Measurements from ENCODE around the gene TRIML1.
"Not testable (repeated sequence)": the region's sequence is repeated elsewhere in the genome, so short reads cannot be mapped to it uniquely, and the experiment has no call there.

Gene TRIML1

DNA sequence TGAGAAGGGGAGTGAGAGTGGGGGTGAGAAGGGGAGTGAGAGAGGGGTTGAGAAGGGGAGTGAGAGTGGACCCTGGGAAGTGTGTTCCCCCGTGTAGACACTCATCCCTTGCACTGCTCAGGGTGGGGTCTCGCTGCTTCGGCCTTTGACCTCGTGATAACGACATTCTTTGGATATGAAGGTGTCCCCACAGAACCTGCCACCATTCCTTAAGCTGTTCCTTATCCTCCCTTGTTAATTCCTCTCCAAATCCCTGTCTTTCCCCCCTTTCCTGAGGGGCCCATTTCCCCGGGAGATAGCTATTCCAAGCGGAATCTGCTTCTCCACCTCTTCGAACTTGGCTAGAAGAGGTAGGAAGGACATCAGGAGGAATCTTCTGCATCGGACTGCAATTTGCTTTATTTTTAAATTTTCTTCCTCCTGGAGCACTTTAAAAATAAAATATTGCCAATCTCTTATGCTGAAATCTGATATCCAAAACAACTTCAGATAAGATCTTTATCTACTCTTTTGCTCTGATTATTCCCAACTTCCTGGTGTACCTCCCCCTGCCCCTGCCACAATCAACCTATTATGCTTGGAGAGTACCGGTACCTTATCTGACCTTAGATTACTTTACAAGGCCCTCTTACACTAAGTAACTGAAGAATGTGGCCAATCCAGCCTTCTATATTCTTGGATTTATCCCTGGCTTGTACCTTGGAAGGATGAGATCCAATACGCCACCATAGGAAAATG lies 15.6 kb downstream of the TRIML1 start:
- DNase-seq, result no peak

DNA sequence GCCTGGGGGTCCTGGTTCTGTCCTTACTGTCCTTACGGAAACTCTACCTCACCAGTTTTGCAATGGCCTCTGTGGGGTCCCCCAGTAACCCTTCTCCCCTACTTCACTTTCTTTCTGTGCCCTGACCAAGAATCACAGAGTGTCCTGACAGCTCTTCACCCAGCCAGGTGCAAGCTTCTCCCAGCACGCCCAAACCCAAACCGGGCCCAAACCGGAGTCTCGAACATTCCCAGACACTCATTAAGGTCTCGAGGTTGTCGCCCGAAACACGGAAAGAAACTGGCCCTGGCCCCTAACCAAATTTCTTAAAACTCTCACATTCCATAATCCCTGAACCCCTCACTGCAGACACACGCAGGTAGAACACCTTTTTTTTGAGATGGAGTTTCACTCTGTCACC lies 19.1 kb downstream of the TRIML1 start:
- no peak for DNase-seq

DNA sequence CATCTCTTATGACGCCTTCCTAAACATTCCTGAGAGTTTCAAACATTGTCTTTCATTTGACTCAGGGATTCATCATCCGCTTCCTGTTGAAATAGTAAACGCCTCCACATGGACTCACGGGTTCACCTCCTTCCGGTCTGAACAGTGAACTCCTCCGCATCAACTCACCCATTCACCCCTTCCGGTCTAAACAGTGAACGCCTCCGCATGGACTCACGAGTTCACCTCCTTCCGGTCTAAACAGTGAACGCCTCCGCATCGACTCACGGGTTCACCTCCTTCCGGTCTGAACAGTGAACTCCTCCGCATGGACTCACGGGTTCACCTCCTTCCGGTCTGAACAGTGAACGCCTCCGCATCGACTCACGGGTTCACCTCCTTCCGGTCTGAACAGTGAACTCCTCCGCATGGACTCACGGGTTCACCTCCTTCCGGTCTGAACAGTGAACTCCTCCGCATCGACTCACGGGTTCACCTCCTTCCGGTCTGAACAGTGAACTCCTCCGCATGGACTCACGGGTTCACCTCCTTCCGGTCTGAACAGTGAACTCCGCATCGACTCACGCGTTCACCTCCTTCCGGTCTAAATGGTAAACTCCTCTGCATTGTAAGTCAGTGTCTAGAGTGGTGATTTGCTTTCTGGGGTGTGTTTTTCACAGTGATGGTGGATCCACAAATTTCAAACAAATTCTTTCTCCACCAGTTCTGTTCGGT lies 20.4 kb downstream of the TRIML1 start:
- DNase-seq, result not testable (repeated sequence)

DNA sequence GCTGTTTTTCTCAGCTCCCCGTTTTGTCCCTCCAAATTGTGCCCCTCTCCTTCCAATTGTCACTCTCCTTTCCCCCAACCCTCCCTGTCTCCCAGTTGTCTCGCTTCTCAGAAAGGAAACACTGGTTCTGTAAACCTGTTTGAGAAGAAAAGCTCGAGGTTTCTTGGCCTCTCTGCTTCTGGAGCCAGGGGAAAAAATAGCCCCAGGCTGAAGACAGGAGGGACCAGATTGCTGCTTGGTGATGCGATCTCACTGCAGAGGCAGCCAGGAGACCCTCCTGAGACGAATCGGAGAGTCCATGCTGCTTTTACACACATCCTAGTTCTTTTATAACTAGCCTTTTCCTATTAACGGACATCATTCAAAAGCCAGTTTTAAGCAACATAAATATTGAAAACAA lies 21.2 kb downstream of the TRIML1 start:
- no peak for DNase-seq

DNA sequence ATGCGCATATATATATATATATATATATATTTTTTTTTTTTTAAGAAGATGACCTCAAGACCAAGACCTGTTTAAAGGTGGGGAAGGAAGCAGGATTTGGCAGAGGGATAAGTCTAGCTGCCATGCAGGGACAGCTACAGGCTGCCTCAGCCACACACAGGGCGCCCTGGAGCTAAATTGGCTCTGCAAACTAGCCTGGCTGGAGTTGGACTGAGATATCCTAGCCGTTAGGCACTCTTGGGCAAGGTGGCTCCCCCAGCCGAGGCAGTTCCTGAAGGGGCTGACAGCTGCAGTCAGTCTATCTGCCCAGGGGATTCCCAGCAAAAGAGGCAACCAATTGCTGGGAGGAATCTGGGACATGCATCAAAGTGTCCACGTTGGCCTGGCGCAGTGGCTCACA lies 21.9 kb downstream of the TRIML1 start:
- no peak for DNase-seq

DNA sequence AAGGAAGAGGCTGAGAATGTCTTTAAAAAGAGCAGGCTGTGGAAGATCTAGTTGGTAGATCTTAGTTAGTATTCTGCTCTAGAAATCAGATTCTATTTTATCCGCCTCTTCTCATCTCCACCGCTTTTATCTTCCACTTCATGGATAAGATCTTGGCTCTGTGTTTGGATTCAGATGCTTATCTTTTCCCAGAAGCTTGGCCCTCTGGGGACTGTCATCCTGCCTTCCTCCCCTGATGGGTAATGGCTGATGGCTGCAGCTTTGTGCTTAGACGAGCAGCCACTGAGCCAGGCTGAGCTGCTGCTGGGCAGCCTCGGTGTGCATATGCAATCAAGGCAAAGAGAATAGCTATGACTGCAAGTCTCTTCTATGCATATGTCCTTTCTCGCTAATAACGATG lies 23.5 kb downstream of the TRIML1 start:
- DNase-seq, result no peak

DNA sequence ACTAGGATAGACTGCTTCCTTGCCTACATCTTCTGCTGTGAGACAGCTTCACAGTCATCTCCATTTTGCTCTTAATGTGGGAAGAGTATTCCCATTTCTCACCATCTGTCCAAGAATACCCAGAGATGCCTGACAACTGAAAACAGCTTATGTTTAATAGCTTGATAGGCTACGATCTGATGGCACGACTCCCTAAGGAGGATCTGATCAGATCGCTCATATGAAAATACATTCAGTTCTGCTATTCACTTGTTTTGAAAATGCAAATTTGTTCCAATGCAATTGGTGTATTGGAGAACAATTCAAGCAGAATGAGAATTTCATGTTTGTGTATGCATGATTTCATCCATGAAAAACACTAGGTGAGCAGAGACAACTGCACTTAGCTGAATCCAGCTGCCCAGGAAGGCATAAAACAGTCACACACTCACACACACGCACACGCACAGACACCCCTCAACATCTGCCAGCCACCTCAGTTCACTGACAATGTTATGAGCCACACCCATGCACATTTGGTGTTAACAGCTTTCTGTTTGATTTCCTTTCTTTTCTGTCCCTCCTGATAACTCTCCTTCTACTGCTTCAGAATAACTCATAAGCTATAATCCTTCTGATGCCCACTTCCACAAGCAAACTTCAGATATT lies 29.6 kb downstream of the TRIML1 start:
- DNase-seq, result no peak

DNA sequence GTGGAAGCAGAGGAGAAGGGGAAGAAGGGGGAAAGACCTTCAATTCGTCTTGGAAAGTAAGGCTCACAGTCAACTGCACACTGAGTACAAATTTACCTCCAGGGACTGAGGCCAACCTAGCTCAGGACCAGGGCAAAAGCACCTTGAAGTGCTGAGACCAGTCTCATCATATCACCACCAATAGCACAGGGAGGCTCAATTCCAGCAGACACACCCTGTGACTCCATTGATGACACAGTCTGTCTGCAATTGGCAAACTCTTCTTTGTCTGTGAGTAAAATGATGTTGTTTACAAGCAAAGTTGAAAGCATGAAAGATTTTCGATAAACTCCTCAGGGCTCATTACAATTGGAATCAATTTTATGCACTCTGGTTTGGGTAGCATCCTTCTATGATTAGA lies 32.3 kb downstream of the TRIML1 start:
- DNase-seq, result no peak

DNA sequence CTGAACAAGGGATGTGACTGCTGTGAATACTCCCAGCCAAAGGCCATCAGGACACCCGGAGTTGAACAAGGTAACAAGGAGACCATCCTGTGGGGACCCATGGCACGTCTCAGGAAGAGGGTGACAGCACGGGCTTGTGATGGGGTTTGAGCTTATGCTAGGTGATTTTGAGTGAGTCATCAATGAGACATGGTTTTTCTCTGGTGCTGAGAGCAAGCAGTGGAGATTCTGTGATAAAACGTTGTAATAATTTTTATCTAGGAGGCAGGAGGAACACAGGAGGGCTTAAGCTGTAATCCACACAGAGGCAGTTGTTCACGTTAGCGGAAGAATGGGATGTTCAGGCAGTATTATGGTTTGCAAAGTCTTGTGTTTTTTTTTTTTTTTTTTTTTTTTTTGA lies 36.0 kb downstream of the TRIML1 start:
- no peak for DNase-seq

DNA sequence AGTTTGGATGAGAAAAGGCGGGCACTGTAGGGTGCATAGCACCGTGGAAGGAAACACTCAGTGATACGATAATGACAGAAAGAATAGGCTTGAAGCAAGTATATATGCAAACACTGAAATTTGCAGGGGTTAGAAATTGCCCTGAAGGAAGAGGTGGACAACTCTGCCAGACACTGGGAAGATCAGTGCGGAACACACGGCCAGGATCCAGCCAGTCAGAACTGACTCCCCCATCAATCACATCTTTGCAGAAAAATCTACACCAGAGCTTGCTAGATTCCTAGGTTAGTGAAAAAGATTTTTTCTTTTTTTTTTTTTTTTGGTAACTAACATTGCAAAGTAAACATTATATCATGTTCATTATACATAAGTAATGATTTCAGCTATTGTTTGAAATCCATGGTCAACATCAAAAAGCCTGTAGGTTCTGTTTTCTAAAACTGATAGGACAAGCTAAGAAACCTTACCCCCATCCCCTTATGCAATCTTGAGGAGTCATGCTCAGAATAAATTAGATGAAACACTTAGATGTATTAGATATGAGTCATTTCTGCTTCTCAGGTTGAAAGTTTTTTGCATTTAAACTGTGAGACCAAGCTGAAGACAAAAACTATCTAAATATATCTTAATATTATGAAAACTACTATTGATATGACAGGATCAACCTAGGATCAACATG lies 38.9 kb downstream of the TRIML1 start:
- DNase-seq, result no peak

DNA sequence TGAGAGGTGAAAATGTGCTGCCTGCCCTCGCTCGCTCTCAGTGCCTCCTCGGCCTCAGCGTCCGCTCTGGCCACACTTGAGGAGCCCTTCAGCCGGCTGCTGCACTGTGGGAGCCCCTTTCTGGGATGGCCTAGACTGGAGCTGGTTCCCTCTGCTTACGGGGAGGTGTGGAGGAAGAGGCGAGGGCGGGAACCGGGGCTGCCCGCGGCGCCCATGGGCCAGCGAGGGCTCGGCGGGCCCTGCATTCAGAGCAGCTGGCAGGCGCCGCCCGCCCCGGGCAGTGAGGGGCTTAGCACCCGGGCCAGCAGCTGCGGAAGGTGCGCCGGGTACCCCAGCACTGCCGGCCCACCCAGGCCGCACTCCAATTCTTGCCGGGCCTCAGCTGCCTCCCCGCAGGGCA lies 39.6 kb downstream of the TRIML1 start:
- DNase-seq, result no peak

DNA sequence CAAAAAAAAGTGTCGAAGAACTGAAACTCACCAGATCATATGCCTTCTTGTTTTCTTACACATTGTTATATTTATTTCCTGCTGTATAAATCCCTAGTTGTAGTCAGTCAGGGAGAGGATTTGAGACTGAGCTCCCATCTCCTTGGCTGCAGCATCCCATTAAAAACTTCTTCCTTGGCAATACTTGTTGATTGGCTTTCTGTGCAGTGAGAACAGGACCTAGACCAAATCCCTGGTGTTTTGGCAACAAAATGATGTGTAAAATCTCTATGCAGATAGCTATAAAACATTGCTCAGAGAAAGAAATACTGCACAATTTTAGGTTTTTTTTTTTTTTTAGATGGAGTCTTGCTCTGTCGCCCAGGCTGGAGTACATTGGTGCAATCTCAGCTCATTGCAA lies 47.9 kb downstream of the TRIML1 start:
- no peak for DNase-seq

DNA sequence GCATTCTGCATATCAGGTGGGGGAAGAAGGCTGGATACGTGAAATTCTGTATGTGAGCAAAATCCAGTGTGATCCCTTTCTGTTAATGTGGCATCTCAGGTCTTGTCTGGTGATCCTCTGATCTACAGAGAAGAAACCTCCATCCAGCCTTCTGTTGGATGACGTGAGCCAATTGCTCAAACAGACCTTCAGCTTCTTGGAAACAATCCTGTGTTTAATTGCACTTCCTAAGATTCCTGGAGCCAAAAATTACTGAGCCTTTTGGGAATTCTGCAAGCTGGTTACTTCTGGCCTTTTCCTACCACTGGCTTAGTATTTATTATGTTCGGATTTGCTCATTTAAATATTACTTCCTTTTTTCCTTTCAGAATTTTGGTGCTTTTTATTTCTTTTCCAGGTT lies 51.2 kb downstream of the TRIML1 start:
- no peak for DNase-seq

DNA sequence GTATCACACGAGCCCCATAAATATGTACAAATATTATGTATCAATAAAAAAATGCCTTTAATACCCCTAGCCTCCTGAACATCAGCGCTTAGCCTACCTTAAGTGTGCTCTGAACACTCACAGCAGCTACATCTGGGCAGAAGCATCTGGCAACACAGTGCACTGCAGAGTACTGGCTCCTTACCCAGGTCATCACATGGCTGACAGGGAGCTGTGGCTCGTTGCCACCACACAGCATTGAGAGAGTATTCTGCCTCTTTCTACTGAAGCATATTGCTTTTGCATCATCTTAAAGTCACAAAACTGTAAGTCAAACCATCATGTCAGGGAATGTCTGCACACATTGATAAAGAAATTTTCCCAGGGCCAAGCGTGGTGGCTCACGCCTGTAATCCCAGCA lies 55.2 kb downstream of the TRIML1 start:
- DNase-seq, result no peak

DNA sequence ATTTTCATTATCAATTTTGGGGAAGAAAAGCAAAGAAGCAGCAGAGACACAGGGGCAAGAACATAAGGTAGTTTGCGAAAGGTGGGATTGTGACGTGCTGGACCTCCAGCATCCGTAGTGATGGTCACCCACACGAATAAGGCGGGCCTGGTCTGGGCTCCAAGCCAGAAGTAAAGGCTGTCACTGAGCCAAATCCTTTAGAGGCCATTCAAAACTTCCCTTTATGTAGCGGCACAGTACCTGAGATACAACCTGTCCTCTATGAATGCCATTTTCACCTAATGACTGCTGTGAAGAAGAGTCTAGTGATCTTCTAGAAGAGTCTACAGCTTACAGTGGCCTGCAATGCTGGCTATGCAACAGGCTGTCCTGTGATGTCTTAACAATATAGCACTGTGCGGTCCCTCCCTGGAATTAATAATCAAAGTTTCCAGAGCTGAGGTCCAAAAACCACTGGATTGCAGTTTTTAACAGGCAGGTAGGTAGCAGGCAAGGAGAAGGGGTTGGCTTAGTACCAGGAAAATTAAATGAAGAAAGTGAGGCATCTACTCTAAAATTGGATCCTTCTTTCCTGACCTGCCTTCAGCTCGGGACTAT lies 56.2 kb downstream of the TRIML1 start:
- no peak for DNase-seq

DNA sequence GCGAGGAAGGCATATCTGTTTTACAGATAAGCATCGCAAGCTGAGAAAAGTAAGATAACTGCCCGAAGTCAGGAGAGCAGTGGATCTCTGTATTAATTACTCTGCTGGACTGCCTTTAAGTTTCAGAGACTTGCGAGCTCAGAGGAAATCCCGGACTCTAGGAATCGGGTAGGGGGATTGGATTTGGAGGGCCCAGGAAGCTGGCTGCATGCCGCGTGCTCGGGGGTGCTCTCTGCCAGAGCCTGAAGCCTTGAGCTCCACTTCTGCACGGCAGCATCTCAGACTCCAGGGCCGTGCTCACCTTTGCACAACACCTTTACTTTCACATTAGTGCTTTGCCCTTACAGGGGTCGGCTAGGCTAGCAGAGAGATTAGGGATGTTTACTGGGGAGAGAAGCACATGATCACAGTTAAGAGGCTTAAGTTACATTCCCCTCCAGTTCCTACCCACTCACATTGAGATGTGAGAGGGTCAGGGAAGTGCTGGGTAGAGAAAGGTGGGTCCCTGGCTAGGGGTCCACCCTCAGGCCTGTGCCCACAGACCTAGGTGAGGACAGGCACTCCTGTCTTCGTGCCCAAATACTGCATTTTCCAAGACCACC lies 57.0 kb downstream of the TRIML1 start:
- DNase-seq, result no peak
